GM12878 (cell line): Measurements from ENCODE around the gene CTSA. TPM values are rescaled to one million over a fixed set of nuclear protein-coding genes. Genes with fewer than 3 reads are reported as not detected.

Experiments
- ATAC-seq: fragments of 200-7000 bp; cut with Tn5 transposase; 3 replicates; pipeline ENCODE4 v1.9.1; 2020; ENCODE audit warnings: mild to moderate bottlenecking, moderate library complexity
- BruUV-seq: library from RNA; stranded (reverse); fragments of 400-500 nt; replicated peaks from 2 replicates; lab custom pipeline; 2021; lab: Mats Ljungman, UMichigan
- CTCF ChIA-PET: fragments of 300-600 bp; sonication (Branson Sonifier 250); formaldehyde crosslinking; extraction: SDS; loops from one replicate; lab custom pipeline; 2021; ENCODE audit warnings: inconsistent platforms; lab: Yijun Ruan, JAX
- POLR2A ChIA-PET: fragments of 350-600 bp; formaldehyde crosslinking; extraction: SDS; loops from one replicate; lab custom pipeline; 2021; ENCODE audit warnings: inconsistent platforms; lab: Charles Lee
- RAD21 ChIA-PET: fragments of 300-600 bp; sonication (Branson Sonifier 250); formaldehyde crosslinking; loops from one replicate; lab custom pipeline; 2023; ENCODE audit warnings: antibody characterized with exemption; ENCODE audit not compliant: unreplicated experiment; lab: Charles Lee
- SMC1A ChIA-PET: fragments of 300-600 bp; sonication (Branson Sonifier 250); formaldehyde crosslinking; loops from one replicate; lab custom pipeline; 2023; ENCODE audit not compliant: unreplicated experiment, uncharacterized antibody; lab: Charles Lee
- DNase-seq: peaks from one replicate; pipeline ENCODE4 v3.0.0-alpha.2; 2011; ENCODE audit warnings: low read depth, low spot score
- FAIRE-seq: peaks from 3 replicates; lab custom pipeline; 2011; peaks lifted over from hg19 to GRCh38; lab: Jason Lieb, UNC
- H2AFZ ChIP-seq: 2 replicates; pipeline ENCODE4 v1.6.0; 2011; ENCODE audit warnings: low read depth, low read length, control low read depth; ENCODE audit not compliant: control insufficient read depth
- H3K27ac ChIP-seq: 2 replicates; pipeline ENCODE4 v1.5.1; 2011; ENCODE audit warnings: control low read depth; ENCODE audit not compliant: control insufficient read depth, insufficient read depth
- H3K27me3 ChIP-seq, 2 experiments: replicated peaks in 1 of 2; 2 replicates each; pipeline versions ENCODE4 v1.6.0 to v1.6.1; 2011; ENCODE audit warnings: low read length in 1 of 2; ENCODE audit not compliant: control insufficient read depth in 2 of 2, insufficient read depth in 2 of 2
- H3K36me3 ChIP-seq, 2 experiments: 2 replicates each; pipeline ENCODE4 v1.5.1; 2011; ENCODE audit warnings: low read length in 1 of 2; ENCODE audit not compliant: control insufficient read depth in 2 of 2, insufficient read depth in 2 of 2
- H3K4me1 ChIP-seq: 2 replicates; pipeline ENCODE4 v1.6.1; 2011; ENCODE audit warnings: mild to moderate bottlenecking, low read length, moderate library complexity, mixed read lengths; ENCODE audit not compliant: control insufficient read depth, insufficient read depth
- H3K4me2 ChIP-seq: 2 replicates; pipeline ENCODE4 v1.6.0; 2011; ENCODE audit warnings: control low read depth; ENCODE audit not compliant: control insufficient read depth, insufficient read depth
- H3K4me3 ChIP-seq: fragments of 200-600 bp; sonication (generic); 2 replicates; pipeline ENCODE4 v1.5.1; 2016
- H3K79me2 ChIP-seq: 2 replicates; pipeline ENCODE4 v1.6.0; 2011; ENCODE audit warnings: low read length; ENCODE audit not compliant: control insufficient read depth, insufficient read depth
- H3K9ac ChIP-seq: 2 replicates; pipeline ENCODE4 v1.8.0; 2011; ENCODE audit warnings: low read length, control low read depth, mixed read lengths; ENCODE audit not compliant: control insufficient read depth, insufficient read depth
- H3K9me3 ChIP-seq: replicated peaks from 3 replicates; pipeline ENCODE4 v1.5.1; 2011; ENCODE audit warnings: mild to moderate bottlenecking, low read length; ENCODE audit not compliant: control insufficient read depth, insufficient read depth
- H4K20me1 ChIP-seq: 2 replicates; pipeline ENCODE4 v1.6.0; 2011; ENCODE audit not compliant: control insufficient read depth, insufficient read depth
- CREM ChIP-seq: IDR thresholded peaks from 2 replicates; pipeline ENCODE4 v1.6.1; 2014; ENCODE audit warnings: antibody characterized with exemption, low read depth
- FOS ChIP-seq: IDR thresholded peaks from 3 replicates; pipeline ENCODE4 v1.6.1; 2011; ENCODE audit warnings: borderline replicate concordance; ENCODE audit not compliant: insufficient read length; ENCODE audit errors: extremely low read depth
- MYC ChIP-seq: IDR thresholded peaks from 2 replicates; pipeline ENCODE4 v1.6.1; 2011; ENCODE audit warnings: mild to moderate bottlenecking, low read length, moderate library complexity, inconsistent platforms; ENCODE audit not compliant: insufficient read depth, insufficient replicate concordance, insufficient read length, severe bottlenecking
- POLR2A ChIP-seq: IDR thresholded peaks from 2 replicates; pipeline ENCODE4 v1.6.1; 2011; ENCODE audit warnings: low read depth, mild to moderate bottlenecking, low read length
- POU2F2 ChIP-seq: IDR thresholded peaks from 3 replicates; pipeline ENCODE4 v1.6.1; 2011; ENCODE audit warnings: low read depth, mild to moderate bottlenecking, low read length, borderline replicate concordance
- SMC3 ChIP-seq: IDR thresholded peaks from 2 replicates; pipeline ENCODE4 v1.6.1; 2011; ENCODE audit warnings: low read length, improper control_type of control experiment, borderline replicate concordance
- STAT1 ChIP-seq: fragments of 450-650 bp; conservative IDR thresholded peaks from 2 replicates; pipeline ENCODE4 v1.6.1; 2014; ENCODE audit warnings: antibody characterized with exemption, mild to moderate bottlenecking
- TCF12 ChIP-seq: IDR thresholded peaks from 2 replicates; pipeline ENCODE4 v1.6.1; 2011; ENCODE audit warnings: low read depth, mild to moderate bottlenecking, low read length
- ZBTB11 ChIP-seq: fragments of 450-650 bp; formaldehyde crosslinking; IDR thresholded peaks from 2 replicates; pipeline ENCODE4 v1.5.0; 2022; ENCODE audit warnings: mild to moderate bottlenecking, missing genetic modification characterization
- ZNF274 ChIP-seq: IDR thresholded peaks from one replicate; pipeline ENCODE4 v1.8.0; 2011; ENCODE audit not compliant: insufficient read length, insufficient read depth
- WGBS: methylation state at CpG from one replicate; pipeline ENCODE4 v1.1.6; 2016; ENCODE audit warnings: low lambda C conversion rate; ENCODE audit not compliant: insufficient replicate concordance, insufficient coverage; ENCODE audit errors: missing lambda C conversion rate; 5-methylcytosine and 5-hydroxymethylcytosine counted together
- in situ Hi-C: fragments of 300-500 bp; cut with MboI; formaldehyde crosslinking; loops from 9 replicates; pipeline ENCODE4 v1.14.3; 2018; ENCODE audit warnings: mixed read lengths
- intact Hi-C: fragments of 100-400 bp; cut with micrococcal nuclease; formaldehyde crosslinking; loops from one replicate; pipeline ENCODE4 v1.14.2; 2022; ENCODE audit not compliant: unreplicated experiment
- polyA plus RNA-seq, 11 experiments: library from polyadenylated mRNA; depleted of rRNA in 4 of 11; unstranded in 6 of 11; stranded (reverse) in 5 of 11; fragments of >200 nt; fragmentation: Nextera tagmentation in 4 of 11; fragmentation: Illumina TruSeq in 1 of 11; extraction: Ambion mirVana in 4 of 11; extraction: Trizol in 1 of 11; gene quantifications; 1 replicate in 1 of 11; 2 replicates in 10 of 11; pipeline versions ENCODE4 v1.2.1 to v1.2.3, GENCODE V29; 2011 to 2016; ENCODE audit warnings: inconsistent platforms in 2 of 11, missing spikeins in 2 of 11, low read depth in 1 of 11
- total RNA-seq, 4 experiments: library from RNA; depleted of rRNA in 3 of 4; stranded (reverse); fragments of >200 nt in 3 of 4; fragmentation: Illumina TruSeq in 1 of 4; extraction: Trizol in 1 of 4; gene quantifications; 2 replicates each; pipeline versions ENCODE4 v1.2.1 to v1.2.3, GENCODE V29; 2013 to 2021

The CTSA gene
- total and polyA plus RNA-seq, 10 of the 15 experiments (the other 5 are each of a cell fraction or from before 2014, with no cell fraction given), result 7.1 to 67.0 (median 36.2) TPM

DNA sequence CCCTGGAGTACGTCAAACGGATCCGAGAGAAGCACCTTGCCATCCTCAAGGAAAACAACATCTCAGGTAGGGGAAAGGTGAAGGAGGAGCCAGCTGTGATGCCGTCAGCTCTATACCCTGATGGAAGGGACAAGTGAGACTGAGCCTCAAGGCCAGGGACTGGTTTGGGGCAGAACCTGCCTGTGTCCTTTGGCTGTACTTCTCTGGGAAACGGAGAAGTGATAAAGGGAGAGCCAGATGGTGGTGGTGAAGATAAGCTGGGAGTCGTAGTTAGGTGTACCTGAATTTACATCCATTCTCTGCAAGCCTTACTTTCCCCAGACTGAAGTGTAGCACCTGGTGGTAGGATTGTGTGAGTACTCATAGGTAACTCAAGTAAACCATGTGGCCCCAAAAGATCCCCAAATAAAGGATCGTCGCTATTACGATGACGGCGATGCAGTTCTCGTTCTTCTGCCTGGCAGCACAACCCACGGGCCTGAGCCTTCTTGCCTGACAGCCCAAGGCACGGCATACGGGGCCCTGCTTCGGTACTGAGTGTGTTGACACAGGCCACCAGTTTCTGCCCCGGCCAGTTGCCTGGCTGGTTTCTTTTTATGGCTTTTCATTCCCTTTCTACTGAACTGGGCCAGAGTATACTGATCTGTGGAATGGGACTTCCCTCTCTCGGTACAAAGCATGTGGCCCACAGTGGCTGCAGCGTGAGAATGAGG, 54.0 kb downstream of the CTSA start:
- no peak overlapping the region for H3K4me2 ChIP-seq
- SMC1A ChIA-PET, result interaction anchor here (1.2 kb wide), 1 partner anchor 25 kb away, joined by 7 read pairs; no protein-coding TSS in a partner anchor
- ATAC-seq, result no peak
- no peak for DNase-seq
- no peak for TF ChIP-seq TCF12
- no peak for TF ChIP-seq FOS
- 0 out of 2 replicates have a peak, but pooled peaks have one; percentile 19 for TF ChIP-seq POLR2A
- no peaks in the 10 kb centered on the region for H4K20me1 ChIP-seq
- no peaks in the 10 kb centered on the region for H3K9me3 ChIP-seq
- no peak overlapping the region for H3K9ac ChIP-seq
- peaks cover 20 to 56% of the 10 kb centered on the region in 2 experiments for H3K36me3 ChIP-seq
- peaks cover 3% of the 10 kb centered on the region; the same call in 1 of the 2 replicates for H3K4me1 ChIP-seq
- intact Hi-C loops, result no loop called here
- H3K4me3 ChIP-seq, result no peak overlapping the region
- H3K27ac ChIP-seq, result no peak overlapping the region
- H2AFZ ChIP-seq, result no peak overlapping the region
- no peak for FAIRE-seq
- no peaks in the 10 kb centered on the region for H3K79me2 ChIP-seq
- WGBS, result 91% methylated on average over 19 of the region's 19 CpGs
- in situ Hi-C loops, result no loop called here
- CTCF ChIA-PET, result interaction anchor here (2.2 to 8.0 kb wide), 2 partner anchors 25 to 146 kb away, joined by 7 to 33 read pairs; no protein-coding TSS in a partner anchor
- H3K27me3 ChIP-seq, result no peaks in the 10 kb centered on the region
- POLR2A ChIA-PET, result interaction anchor here (0.5 to 1.4 kb wide), 2 partner anchors 9 to 26 kb away, joined by 3 read pairs; no protein-coding TSS in a partner anchor
- no TSS peak for BruUV-seq
- RAD21 ChIA-PET, result no interaction called here

DNA sequence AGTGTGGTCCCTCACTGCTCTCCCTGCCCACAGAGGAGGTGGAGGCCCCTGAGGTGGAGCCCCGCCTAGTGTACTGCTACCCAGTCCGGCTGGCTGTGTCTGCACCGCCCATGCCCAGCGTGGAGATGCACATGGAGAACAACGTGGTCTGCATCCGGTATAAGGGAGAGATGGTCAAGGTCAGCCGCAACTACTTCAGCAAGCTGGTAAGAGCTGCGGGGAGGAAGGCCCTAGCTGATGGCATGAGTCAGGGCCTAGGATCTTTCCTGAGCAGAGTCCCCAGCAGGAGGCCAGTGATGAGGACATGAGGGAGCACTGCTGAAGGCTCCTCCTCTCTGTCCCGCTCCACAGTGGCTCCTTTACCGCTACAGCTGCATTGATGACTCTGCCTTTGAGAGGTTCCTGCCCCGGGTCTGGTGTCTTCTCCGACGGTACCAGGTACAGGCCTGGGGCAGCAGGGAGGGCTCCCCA, 54.6 kb downstream of the CTSA start:
- peaks cover 3% of the 10 kb centered on the region; the same call in 1 of the 2 replicates for H3K4me1 ChIP-seq
- in situ Hi-C loops, result no loop called here
- ChIA-PET SMC1A (interaction anchor here (1.0 to 1.8 kb wide), 4 partner anchors 11 to 147 kb away, joined by 3 to 5 read pairs (median 4); partner anchors contain the start of gene PCIF1), CTCF (interaction anchor here (1.7 to 8.0 kb wide), 2 partner anchors 24 to 146 kb away, joined by 6 to 33 read pairs; no protein-coding TSS in a partner anchor), POLR2A (interaction anchor here (1.6 kb wide), 1 partner anchor 11 kb away, joined by 11 read pairs; no protein-coding TSS in a partner anchor), RAD21 (no interaction called here)
- H4K20me1 ChIP-seq, result no peaks in the 10 kb centered on the region
- no peaks in the 10 kb centered on the region for H3K79me2 ChIP-seq
- no peak overlapping the region for H3K4me2 ChIP-seq
- no peaks in the 10 kb centered on the region for H3K9me3 ChIP-seq
- TF ChIP-seq ZNF274 (no peak), ZBTB11 (CRISPR knock-in tag) (no peak), CREM (no peak), MYC (no peak), POU2F2 (no peak), STAT1 (no peak), SMC3 (no peak), POLR2A (0 out of 2 replicates have a peak, but pooled peaks have one; percentile 9)
- DNase-seq (no peak), FAIRE-seq (no peak), ATAC-seq (no peak)
- intact Hi-C loops, result no loop called here
- H3K9ac ChIP-seq, result no peak overlapping the region
- WGBS, result 87% methylated on average over 13 of the region's 13 CpGs
- H3K27me3 ChIP-seq, result no peaks in the 10 kb centered on the region
- H3K4me3 ChIP-seq, result no peak overlapping the region
- no peak overlapping the region for H2AFZ ChIP-seq
- no TSS peak for BruUV-seq
- no peak overlapping the region for H3K27ac ChIP-seq
- peaks cover 23 to 53% of the 10 kb centered on the region in 2 experiments for H3K36me3 ChIP-seq
